ENCODE results near the gene EDN1.

- TF ChIP-seq MXI1 (IDR thresholded peaks at IDR 0.05; ENCODE audit: borderline replicate concordance, low read depth, low read length) (no peak), RFX5 (IDR thresholded peaks at IDR 0.05; ENCODE audit: low read depth, low read length) (no peak), CTCF (conservative IDR thresholded peaks at IDR 0.05; ENCODE audit: low read depth, low read length) (no peak), FOS (IDR thresholded peaks at IDR 0.05; ENCODE audit: low read depth, low read length) (no peak), NFE2L2 (IDR thresholded peaks at IDR 0.05; ENCODE audit: low read depth, low read length) (no peak), ELK1 (IDR thresholded peaks at IDR 0.05; ENCODE audit: borderline replicate concordance, low read depth, low read length) (no peak), POLR2A (IDR thresholded peaks at IDR 0.05; ENCODE audit: low read depth, low read length) (no peak), USF2 (IDR thresholded peaks at IDR 0.05; ENCODE audit: low read depth, low read length) (no peak), RCOR1 (IDR thresholded peaks at IDR 0.05; ENCODE audit: insufficient replicate concordance, low read length) (no peak)
Observed at GRCh38 chr6:12271594-12271993, 18.6 kb upstream of the EDN1 start.

Measured in IMR-90 (cell line).